Stimulated activated CD4-positive, alpha-beta T cell treated with anti-CD3 and anti-CD28 coated beads, Interleukin-15, amount 100 ng/mL, for 1 hour (primary cell): Measurements from ENCODE around the gene OLA1.

Source experiments
- DNase-seq, 2 donors: peaks; one replicate each; pipeline ENCODE4 v3.0.0-alpha.2; 2020; ENCODE audit warnings: low read depth in 1 of 2, low spot score in 1 of 2

Gene OLA1

GRCh38 chr2:174070281-174070680 is 178.1 kb downstream of the OLA1 start:
- DNase-seq = no peak

DNA sequence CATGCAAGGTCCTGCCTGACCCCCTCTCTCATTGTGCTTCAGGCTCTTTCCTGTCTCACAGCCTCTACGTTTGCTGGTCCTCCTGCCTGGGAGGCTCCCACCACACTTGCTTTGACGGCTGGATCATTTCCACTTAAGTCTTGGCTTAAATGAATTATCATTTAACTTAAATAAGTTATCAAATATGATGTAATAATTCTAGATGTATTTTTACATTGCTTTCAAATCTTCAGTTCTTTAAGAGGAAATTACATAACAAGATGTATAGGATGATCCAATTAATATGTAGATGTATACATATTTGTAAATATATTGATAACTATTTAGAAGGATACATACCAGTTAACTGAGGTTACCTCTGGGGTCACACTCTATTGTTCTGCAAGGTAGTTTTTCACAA is 180.5 kb downstream of the OLA1 start:
- DNase-seq = no peak

DNA sequence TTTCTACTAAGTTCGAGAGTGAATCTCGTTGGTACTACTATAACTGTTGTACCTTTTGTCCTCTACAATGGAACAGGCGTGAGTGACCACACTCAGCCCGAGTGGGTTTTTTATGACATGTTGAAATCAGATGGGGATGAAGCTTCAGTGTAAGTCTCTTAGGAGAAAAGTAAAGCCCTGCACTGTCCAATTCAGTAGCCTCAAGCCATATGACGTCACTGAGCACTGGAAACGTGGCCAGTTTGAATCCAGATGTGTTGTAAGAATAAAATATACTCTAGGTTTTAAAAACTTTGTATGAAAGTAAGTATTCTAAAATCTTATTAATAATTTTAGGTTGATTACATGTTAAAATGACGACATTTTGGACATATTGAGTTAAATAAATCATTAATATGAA is 181.5 kb downstream of the OLA1 start:
- DNase-seq = no peak

DNA sequence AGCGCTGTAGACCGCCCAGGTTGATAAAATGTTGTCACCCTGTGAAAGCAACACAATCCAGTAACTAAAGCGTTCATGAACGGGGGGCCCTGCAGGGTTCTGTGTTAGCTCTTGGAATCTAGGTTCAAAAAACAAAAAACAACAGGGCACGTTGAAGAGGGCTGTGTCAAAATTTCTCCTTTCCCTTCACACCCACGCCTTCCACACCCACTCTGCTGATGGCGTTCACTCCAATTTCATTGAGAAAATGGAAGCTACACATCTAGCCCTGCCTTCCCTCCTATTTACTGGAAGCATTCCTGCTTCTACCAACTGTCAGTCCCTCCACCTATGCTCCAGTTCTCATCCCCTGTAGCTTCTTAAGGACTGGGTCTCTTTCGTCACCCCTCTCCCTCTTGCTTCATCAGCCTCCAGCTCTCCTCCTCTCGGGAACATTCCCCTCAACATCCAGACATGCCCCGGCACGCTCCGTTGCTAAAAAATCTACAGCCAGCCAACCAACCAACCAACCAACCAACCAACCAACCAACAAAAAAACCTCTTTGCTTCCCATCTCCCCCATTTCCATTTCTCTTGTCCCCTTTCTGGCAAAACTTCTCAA is 184.7 kb downstream of the OLA1 start:
- no peak for DNase-seq

DNA sequence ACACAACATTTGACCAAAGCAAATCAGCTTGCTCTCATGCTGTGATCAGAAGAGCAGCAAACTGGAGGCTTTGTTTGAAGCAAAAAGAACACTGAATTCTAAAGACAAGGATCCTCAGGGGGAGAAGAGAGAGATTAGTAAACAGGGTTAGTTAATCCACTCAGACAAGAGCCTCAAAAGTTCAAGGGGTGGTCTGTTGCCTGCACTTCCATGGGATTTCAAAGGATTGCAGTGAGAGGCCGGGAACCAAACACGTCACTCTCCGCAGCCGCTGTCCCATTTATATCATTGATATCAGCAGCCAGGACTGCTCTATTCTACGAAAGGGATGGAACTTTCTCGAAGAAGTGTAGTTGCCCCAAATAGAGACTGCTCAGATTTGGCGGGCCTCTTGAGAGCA is 185.4 kb downstream of the OLA1 start:
- DNase-seq = no peak

GRCh38 chr2:174059884-174060244 is 188.5 kb downstream of the OLA1 start:
- DNase-seq = no peak

- no peak for DNase-seq
These were observed 189.0 kb downstream of the OLA1 start for GRCh38 chr2:174059178-174059883.

DNA sequence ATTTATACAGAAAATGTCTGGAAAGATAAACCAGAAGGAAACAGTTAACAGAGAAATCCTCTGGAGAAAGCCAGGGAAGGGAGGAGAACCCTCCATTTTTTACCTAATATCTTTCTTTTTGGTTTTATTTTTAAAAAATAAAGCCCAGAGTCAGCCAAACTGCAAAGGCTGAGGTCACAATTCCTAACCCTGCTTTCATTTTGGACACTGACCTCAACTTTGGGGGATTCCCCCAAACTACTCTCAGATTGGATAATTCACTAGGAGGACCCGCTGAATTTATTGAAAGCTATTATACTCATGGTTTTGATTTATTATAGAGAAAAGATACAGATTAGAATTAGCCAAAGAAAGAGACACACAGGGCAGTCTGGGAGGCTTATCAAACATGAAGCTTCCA is 189.9 kb downstream of the OLA1 start:
- DNase-seq = no peak

GRCh38 chr2:174058026-174058425 is 190.3 kb downstream of the OLA1 start:
- DNase-seq = no peak

DNA sequence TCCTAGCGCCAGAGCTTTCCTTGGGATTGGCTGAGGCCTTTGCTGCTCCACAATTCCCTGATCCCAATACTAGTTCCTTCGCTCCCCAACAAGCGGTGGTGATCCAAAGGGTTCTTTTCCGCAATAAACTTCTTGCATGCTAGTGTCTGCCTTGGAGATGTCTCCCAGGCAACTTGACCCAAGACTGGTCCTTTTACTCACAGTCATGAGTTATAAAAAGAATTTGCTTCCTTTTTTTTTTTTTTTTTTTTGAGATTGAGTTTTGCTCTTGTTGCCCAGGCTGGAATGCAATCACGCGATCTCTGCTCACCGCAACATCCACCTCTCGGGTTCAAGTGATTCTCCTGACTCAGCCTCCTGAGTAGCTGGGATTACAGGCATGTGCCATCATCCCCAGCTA is 193.4 kb downstream of the OLA1 start:
- DNase-seq = no peak

DNA sequence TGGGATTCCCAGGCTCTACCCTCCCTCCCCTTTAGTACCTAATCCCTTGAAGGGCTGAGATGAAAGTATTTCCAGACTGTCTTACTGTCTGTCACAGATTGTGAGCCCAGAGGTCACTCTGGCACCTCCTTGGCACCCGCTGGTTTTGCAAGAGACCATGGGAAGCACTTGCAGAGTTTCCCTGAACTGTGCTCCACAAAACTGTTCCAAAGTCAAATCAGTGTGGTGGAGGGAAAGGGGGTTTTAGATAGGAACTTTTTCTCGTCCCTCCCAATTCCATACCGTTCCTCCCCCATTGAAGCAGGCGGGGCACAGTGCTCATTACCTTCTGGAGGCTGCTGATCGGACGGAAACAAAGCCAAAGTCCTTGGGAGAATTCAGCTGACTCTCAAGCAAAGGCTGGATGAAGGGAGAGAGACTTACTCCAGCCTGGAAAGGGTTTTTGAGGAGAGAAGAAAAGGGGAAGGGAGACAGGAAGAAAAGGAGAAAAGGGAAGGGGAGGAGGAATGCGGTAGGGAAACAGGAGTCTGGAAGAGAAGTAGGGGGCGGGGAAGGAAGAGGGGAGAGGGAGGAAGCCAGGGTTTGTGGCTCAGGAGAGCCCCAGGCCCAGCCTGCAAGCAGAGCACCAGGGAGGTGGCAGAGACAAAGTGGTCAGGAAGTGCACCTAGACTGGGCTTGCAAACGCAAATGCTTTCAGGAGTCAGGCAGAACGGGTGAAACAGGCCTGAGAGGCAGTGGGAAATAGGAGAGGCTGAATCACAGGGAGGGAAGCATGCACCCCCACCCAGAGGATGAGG is 194.8 kb downstream of the OLA1 start:
- DNase-seq = no peak

DNA sequence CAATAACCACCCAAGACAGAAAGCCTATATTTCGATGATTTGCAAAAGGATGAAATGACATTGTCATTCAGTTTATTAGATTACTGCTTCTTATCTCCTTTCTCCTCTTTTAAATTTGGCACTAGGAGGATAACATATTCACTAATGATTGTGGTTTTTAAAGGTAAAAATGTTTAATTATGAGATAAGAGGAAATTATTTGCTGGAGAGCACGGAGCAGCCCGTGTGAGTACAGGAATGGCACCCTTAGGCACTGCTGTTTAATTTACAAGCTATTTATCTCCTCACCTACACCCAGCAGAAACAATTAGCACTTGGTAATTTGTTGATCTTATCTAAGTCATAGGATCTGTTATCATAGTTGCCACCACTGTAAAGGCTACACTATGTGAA is 195.8 kb downstream of the OLA1 start:
- DNase-seq = no peak

DNA sequence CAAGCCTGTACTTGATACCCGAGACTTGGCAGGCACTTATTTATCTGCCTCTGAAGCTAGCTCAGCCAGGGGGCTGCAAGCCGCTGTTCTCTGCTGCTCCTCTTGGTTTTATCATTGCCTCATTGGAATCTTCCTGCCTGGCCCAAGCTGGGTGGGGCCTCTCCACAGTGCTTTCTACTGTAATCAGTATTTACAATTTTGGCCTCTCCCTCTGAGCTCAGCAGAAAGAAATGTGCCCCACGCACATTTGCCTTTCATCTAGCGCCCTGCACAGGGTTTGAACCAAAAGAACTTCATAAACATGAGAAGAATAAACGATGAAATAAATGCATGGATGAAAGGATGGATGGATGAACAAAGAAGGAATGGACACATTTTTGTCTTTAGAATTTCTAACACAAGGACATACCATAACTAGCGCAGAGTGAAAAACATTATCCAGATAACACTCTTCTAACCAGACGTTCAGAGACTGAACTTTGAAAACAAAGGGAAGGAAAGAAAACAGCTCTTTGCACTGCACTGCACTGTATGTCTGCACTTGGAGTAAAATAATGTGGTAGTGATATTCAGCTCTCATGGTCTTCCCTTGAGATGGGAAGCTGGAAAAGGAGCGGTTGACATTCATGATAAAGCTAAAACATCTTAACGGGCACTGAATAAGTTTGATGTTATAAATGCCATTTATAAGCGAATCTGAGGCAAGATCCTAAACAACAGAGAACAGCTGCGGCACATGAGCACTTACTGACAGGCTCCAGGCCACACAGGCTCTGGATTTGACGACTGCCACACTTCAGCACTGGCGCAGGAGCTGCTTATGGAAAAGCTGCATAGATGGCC is 196.4 kb downstream of the OLA1 start:
- DNase-seq = no peak

- DNase-seq = no peak
These were observed 197.3 kb downstream of the OLA1 start for GRCh38 chr2:174051068-174051467.

GRCh38 chr2:174049895-174050294 is 198.4 kb downstream of the OLA1 start:
- DNase-seq = no peak

- DNase-seq = no peak
These were observed 200.1 kb downstream of the OLA1 start for GRCh38 chr2:174048243-174048642.

DNA sequence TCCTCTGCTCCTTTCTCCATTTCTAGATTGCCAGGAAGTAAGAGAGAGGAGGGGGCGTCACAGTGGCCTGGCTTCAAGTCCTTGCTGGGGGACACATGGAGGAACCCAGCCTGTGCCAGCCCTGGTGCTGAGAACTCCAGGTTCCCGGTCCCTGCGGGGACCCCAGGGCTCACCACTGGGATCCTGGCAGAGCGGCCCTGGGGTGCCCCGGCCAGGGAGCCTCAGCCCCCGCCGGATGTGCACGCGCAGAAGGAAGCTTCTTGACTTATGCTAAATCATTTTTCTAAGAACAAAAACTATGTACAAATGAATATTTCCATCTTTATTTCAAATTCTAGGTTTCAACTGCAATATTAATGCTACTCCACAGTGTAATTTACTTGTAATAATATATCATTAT is 200.6 kb downstream of the OLA1 start:
- no peak for DNase-seq

- no peak for DNase-seq
These were observed 202.2 kb downstream of the OLA1 start for GRCh38 chr2:174046172-174046571.

DNA sequence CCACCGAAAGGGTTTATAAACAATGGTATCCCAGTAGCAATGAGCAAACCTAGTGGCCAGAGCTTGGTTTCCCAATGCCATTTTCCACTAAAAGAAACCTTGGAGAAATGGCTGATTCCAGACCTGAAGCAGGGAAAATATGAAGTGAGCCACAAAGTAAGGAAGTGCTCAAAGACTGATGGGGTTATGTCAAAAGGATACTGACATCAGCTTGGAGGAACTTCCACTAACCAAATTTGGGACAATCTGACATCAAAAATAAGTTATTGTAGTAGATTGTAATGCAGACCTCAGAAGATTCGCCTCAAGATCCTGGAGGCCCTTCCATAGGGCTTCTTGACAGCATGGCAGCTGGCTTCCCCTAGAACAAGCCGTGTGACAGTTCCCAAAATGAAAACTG is 203.8 kb downstream of the OLA1 start:
- DNase-seq = no peak

- no peak for DNase-seq
These were observed 208.0 kb downstream of the OLA1 start for GRCh38 chr2:174040417-174040701.

DNA sequence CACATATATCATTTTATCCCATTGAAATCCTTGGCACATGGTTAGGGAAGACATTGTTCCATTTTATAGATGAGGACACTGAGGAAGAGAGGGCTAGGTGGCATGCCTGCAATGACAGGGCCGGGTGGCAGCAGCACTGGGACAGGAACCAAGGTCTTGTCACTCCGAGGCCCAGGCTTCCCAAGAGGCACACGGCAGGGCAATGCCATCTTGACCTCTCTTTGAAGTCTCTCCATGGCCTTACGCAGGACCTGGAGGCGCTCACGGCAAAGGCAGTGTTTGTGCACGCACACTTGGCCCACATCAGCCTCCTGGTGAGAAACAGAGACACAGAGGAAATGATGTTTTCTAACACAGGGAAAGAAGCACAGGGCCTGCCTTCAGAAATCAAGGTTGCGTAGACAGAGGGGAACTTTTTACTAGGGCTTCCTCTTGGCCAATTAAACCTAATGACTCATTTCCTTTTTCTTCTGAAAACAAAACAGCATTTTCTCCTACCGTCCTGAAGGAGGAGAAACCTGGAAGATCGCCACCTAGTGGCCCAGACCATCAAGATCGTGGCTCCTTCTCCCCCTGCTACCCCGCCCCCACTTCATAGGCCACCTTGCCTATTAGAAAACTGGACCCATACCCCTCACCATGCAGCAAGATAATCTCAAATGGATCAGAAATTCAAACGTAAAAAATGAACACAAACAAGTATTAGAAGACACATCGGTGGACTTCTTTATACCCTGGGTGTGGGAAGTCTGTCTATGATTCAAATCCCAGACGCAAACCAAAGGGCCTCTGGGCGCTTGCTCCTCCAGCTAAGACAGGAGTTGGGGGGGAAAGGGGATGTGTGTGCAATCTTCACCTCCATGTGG is 208.5 kb downstream of the OLA1 start:
- peak; percentile 59 to 72 for DNase-seq
